GM12873 (cell line): ENCODE data around the gene ZNF763.

Experiments used
- CTCF ChIP-seq: IDR thresholded peaks from 2 replicates; pipeline ENCODE4 v1.5.1; 2012; ENCODE audit warnings: low read depth, mild to moderate bottlenecking, moderate library complexity, low read length, control low read depth; ENCODE audit not compliant: insufficient read depth; ENCODE audit errors: missing control alignments

Gene ZNF763

GRCh38 chr19:12015015-12015752 lies 50.3 kb downstream of the ZNF763 start:
- TF ChIP-seq CTCF, result no peak

- no peak for TF ChIP-seq CTCF
Measured at GRCh38 chr19:12015753-12016116, 50.9 kb downstream of the ZNF763 start.
